ENCODE measurements around the gene MAPK12. TPM values are rescaled to one million over a fixed set of nuclear protein-coding genes. Genes with fewer than 3 reads are reported as not detected.

The MAPK12 gene
- total RNA-seq, 4 donors from 2014 or later = 12.3 to 32.0 (median 24.1) TPM

- Histone ChIP-seq H3K4me3 (peak overlapping the region in 2 of 4 donors; percentile 22 to 49), H3K27me3 (peaks cover 0 to 32% of the 10 kb centered on the region in 2 donors), H3K36me3 (no peaks in the 10 kb centered on the region), H3K4me1 (peaks cover 0 to 62% (median 44%) of the 10 kb centered on the region in 4 donors), H3K9me3 (no peaks in the 10 kb centered on the region), H3K27ac (peak overlapping the region in 2 of 4 donors; percentile 56 to 78)
- TF ChIP-seq CTCF (IDR thresholded peaks at IDR 0.05) (peak in 4 of 5 experiments; percentile 9 to 34 (median 22)), EP300 (IDR thresholded peaks at IDR 0.05) (no peak)
- WGBS, 2 donors = 16 to 21% methylated on average over 25 to 51 of the region's 75 CpGs
- DNase-seq (ENCODE audit: low spot score in 2 of 2) = peak; percentile 39 to 48
These were observed 6.3 kb upstream of the MAPK12 start for GRCh38 chr22:50267591-50268390.

GRCh38 chr22:50266994-50267393 is 5.5 kb upstream of the MAPK12 start:
- DNase-seq (ENCODE audit: low spot score in 2 of 2) = no peak
- Histone ChIP-seq H3K27me3 (peaks cover 0 to 40% of the 10 kb centered on the region in 2 donors), H3K4me3 (peak overlapping the region in 2 of 4 donors; percentile 22 to 49), H3K9me3 (no peaks in the 10 kb centered on the region), H3K4me1 (peaks cover 0 to 65% (median 44%) of the 10 kb centered on the region in 4 donors), H3K27ac (no peak overlapping the region), H3K36me3 (no peaks in the 10 kb centered on the region)
- WGBS, 2 donors = 69 to 91% methylated on average over 18 to 23 of the region's 37 CpGs
- TF ChIP-seq EP300 (IDR thresholded peaks at IDR 0.05) (no peak), CTCF (IDR thresholded peaks at IDR 0.05) (no peak), POLR2A (IDR thresholded peaks at IDR 0.05) (no peak)

DNA sequence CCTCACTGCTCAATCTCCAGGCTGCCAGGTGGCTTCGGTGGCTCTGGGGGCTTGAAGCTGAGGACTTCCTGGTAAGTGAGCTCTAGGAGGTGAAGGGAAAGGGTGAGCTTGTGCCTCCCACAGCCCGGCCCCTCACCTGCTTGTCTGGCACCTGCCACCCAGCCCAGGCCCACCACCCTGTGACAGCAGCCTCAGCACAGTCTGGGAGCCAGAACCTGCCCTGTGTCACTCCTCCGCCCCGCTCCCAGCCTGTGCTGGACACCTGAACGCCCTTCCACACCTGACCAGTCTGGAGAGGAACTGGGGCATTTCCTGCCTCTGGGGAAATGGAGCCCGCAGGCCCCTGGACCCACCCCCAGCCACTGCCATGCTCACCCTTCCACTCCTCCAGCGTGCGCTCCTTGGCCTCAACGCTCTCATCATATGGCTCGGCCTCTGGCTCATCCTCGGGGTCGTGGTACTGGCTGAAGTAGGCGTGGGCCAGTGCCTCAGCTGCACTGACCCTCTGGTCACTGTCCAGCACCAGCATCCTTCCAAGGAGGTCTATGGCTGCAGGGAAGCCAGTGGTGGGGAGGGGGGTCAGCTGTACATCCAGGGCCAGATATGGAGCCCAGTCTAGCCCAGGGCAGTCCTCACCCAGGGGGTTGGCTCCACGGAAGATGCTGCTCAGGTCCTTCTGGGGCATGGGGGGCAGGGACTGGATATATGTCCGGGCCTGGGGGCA is 3.6 kb upstream of the MAPK12 start:
- peaks cover 0 to 62% (median 29%) of the 10 kb centered on the region in 4 donors for H3K4me1 ChIP-seq
- H3K4me3 ChIP-seq = no peak overlapping the region
- no peaks in the 10 kb centered on the region for H3K9me3 ChIP-seq
- 79 to 83% methylated on average over 15 of the region's 15 CpGs for WGBS, 2 donors
- H3K36me3 ChIP-seq = no peaks in the 10 kb centered on the region
- H3K27ac ChIP-seq = no peak overlapping the region
- no peak for DNase-seq (ENCODE audit: low spot score in 2 of 2)
- peaks cover 0 to 47% of the 10 kb centered on the region in 2 donors for H3K27me3 ChIP-seq
- TF ChIP-seq EP300 (IDR thresholded peaks at IDR 0.05) (no peak), POLR2A (IDR thresholded peaks at IDR 0.05) (no peak), CTCF (IDR thresholded peaks at IDR 0.05) (no peak)

- H3K36me3 ChIP-seq = no peaks in the 10 kb centered on the region
- H3K4me1 ChIP-seq = peaks cover 0 to 54% (median 21%) of the 10 kb centered on the region in 4 donors
- WGBS, 2 donors = 81 to 90% methylated on average over 9 to 14 of the region's 15 CpGs
- DNase-seq (ENCODE audit: low spot score in 2 of 2) = no peak
- no peaks in the 10 kb centered on the region for H3K9me3 ChIP-seq
- H3K4me3 ChIP-seq = no peak overlapping the region
- H3K27ac ChIP-seq = no peak overlapping the region
- H3K27me3 ChIP-seq = peaks cover 0 to 49% of the 10 kb centered on the region in 2 donors
- TF ChIP-seq POLR2A (IDR thresholded peaks at IDR 0.05) (no peak), CTCF (IDR thresholded peaks at IDR 0.05) (no peak), EP300 (IDR thresholded peaks at IDR 0.05) (no peak)
These were observed 2.7 kb upstream of the MAPK12 start for GRCh38 chr22:50264104-50264745.
